Embryonic facial prominence (tissue), 1 donor: ENCODE data around the gene NEFH.
"Not testable (repeated sequence)": the region's sequence is repeated elsewhere in the genome, so short reads cannot be mapped to it uniquely, and the experiment has no call there.

Source experiments
- DNase-seq: peaks from one replicate; pipeline ENCODE4 v3.0.0-alpha.2; 2016; ENCODE audit errors: extremely low spot score

Gene NEFH

DNA sequence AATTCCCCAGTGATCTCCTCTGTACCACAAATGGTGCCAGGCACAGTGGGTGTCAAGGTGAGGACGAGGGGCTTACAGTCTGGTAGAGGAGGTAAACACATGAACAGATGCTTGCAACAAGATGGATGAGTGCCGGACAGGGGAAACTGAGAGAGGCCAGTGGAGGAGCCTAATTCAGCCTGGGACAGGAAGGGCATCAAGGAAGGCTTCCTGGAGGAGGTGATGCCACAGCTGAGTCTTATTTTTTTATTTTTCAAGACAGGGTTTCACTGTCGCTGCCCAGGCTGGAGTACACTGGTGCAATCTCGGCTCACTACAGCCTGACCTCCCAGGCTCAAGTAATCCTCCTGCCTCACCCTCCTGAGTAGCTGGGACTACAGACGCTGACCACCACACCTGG lies 18.8 kb upstream of the NEFH start:
- no peak for DNase-seq

GRCh38 chr22:29463629-29464028 lies 16.4 kb upstream of the NEFH start:
- DNase-seq: no peak

- no peak for DNase-seq
Measured at GRCh38 chr22:29464581-29464980, 15.4 kb upstream of the NEFH start.

DNA sequence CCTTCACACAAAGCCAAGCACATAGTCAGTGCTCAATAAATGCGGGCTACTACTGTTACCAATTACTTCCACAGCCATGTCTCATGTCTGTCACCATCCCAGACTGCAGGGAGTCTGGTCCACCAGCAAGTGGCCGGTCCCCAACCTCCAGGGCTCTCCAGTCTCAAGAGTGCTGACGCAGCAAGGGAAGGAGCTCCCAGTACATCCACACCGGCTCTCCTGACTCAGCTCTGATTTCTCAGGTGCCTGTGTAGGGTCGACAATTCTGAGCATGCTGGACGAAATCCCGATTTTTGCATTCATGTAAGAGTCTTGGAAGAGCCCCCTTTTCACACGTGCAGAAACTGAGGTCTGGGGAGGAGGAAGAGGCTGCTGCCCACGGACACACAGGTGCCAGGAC lies 10.3 kb upstream of the NEFH start:
- DNase-seq: no peak

DNA sequence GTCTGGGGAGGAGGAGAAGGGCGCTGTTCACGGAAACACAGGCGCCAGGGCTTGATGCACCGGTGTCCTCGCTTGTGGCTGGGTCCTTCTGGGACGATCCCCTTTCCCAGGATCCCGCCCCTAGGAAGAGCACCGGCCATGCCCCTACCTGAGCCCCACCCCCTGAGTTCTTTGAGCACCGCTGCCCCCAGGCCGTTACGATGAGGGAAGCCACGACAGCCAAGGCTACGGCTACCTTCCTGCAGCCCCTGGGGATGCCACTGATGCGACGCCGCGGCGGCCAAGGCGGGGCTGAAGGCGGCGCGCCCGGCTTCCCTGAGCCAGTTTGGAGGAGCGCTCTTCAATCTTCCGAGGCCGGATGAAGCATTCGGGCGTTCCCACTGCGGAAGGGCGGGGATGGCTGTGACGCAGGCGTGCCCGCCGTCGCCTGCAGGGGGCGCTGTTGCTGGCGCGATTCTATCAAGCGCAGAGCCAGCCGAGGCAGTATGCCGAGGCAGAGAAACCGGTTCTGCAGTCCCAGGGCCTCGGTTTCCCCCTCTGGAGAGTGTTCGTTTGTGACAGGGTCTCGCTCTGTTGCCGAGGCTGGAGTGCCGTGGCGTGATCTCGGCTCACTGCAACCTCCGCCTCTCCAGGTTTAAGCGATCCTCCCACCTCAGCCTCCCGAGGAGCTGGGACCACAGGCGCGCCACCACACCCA lies 9.7 kb upstream of the NEFH start:
- DNase-seq: peak; percentile 6

- DNase-seq: no peak
Measured at GRCh38 chr22:29473001-29473400, 7.0 kb upstream of the NEFH start.

GRCh38 chr22:29475550-29475949 lies 4.5 kb upstream of the NEFH start:
- no peak for DNase-seq

GRCh38 chr22:29476116-29476515 lies 3.9 kb upstream of the NEFH start:
- no peak for DNase-seq

GRCh38 chr22:29477723-29478318 lies 2.2 kb upstream of the NEFH start:
- no peak for DNase-seq

GRCh38 chr22:29478326-29479276 lies 1.4 kb upstream of the NEFH start:
- no peak for DNase-seq

DNA sequence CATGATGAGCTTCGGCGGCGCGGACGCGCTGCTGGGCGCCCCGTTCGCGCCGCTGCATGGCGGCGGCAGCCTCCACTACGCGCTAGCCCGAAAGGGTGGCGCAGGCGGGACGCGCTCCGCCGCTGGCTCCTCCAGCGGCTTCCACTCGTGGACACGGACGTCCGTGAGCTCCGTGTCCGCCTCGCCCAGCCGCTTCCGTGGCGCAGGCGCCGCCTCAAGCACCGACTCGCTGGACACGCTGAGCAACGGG lies 169 bp downstream of the NEFH start:
- DNase-seq: no peak

GRCh38 chr22:29480512-29481264 lies 670 bp downstream of the NEFH start:
- peak; percentile 17 for DNase-seq

GRCh38 chr22:29481265-29482000 lies 1.4 kb downstream of the NEFH start:
- no peak for DNase-seq

GRCh38 chr22:29482253-29482652 lies 2.2 kb downstream of the NEFH start:
- DNase-seq: no peak

- DNase-seq: no peak
Measured at GRCh38 chr22:29482726-29483125, 2.7 kb downstream of the NEFH start.

GRCh38 chr22:29483254-29483653 lies 3.2 kb downstream of the NEFH start:
- no peak for DNase-seq

- DNase-seq: no peak
Measured at GRCh38 chr22:29484642-29485041, 4.6 kb downstream of the NEFH start.

- no peak for DNase-seq
Measured at GRCh38 chr22:29485448-29485847, 5.4 kb downstream of the NEFH start.

DNA sequence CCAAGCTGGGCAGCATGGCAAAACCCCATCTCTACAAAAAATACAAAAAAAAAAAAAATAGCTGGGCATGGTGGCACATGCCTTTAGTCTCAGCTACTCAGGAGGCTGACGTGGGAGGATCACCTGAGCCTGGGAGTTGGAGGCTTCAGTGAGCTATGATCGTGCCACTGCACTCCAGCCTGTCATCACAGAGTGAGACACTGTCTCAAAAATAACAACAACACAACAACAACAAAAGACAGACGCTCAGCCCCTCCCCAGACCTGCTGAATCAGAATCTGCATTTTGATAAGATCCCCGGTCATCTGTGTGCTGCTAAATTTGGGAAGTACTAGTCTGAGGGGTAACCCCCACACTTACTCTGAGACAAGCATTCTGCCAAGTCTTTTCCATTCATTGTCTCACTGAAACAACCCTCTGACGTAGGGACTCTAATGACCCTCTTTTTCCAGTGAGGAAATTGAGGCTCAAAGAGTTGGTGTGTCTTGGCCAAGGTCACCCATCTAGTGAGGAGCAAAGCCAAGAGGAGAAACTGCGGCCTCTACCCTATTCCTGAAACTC lies 7.5 kb downstream of the NEFH start:
- no peak for DNase-seq

- not testable (repeated sequence) for DNase-seq
Measured at GRCh38 chr22:29489127-29489780, 9.2 kb downstream of the NEFH start.

GRCh38 chr22:29491012-29491411 lies 11.0 kb downstream of the NEFH start:
- no peak for DNase-seq
